HG03442 (cell line): Measurements from ENCODE around the gene RBM38.
A peak's percentile ranks its signal among the peaks of the same experiment; 100 is the strongest.
"Not testable (repeated sequence)": the region's sequence is repeated elsewhere in the genome, so short reads cannot be mapped to it uniquely, and the experiment has no call there.

Experiments used
- ATAC-seq: cut with Tn5 transposase; IDR thresholded peaks from one replicate; pipeline ENCODE4 v1.9.1; 2021; ENCODE audit warnings: mild to moderate bottlenecking, moderate library complexity; ENCODE audit not compliant: unreplicated experiment

The RBM38 gene

DNA sequence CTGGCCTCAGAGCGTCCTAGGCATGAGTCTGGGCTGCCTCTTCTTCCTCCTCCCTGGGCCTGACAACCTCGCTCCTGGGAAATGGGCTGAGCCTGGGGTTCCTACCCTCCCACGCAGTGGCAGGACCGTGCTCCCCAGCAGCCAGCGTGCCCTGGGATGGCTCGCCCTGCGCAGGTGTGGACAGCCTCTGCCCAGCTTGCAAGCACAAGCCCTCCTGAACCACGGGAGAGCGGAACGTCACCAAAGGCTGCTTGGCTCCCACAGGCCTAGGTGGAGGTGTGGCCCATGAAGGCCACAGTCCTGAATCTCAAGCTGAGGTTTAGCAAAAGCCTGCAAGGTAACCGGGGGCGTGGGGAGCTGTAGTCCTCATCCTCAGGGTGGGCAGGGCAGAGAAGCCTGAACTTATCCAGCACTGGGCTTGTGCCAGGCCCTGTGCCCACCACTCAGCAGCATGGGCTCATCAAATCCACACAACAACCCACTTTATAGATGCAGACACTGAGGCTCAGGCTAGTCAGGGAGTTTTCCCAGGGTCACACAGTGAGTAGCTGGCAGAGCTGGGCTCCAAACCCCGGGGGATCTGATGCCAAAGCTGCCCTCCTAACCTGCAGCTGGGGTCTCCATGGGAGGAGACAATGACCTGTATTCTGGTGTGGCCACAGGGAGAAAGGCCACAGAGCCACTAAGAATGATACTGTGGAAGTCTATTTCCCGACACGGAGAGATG, 25.3 kb downstream of the RBM38 start:
- no peak for ATAC-seq

DNA sequence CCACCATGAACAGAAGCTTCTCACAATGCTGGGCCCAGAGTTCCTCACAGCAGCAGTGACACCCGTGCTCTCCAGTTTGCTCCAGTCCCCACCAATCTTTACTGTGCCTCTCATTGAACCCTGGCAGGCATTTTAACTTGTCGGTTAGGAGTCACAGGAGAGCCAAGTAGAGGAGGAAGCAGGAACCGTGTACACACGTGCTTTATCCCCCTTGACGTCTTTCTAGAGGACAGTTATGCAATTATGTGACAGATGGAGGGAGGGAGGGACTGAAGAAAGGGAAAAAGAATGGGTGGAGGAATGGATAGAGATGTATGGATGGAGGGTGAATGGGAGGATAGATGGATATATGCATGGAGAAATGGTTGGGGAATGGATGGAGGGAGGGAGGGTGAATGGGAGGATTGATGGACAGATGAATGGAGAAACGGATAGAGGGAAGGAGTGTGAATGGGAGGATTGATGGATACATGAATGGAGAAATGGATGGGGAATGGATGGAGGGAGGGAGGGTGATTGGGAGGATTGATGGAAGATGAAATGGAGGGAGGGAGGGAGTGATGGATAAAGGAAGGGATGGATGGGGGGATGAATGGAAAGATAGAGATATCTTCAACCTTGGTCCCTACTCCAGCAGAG, 26.0 kb downstream of the RBM38 start:
- no peak for ATAC-seq

DNA sequence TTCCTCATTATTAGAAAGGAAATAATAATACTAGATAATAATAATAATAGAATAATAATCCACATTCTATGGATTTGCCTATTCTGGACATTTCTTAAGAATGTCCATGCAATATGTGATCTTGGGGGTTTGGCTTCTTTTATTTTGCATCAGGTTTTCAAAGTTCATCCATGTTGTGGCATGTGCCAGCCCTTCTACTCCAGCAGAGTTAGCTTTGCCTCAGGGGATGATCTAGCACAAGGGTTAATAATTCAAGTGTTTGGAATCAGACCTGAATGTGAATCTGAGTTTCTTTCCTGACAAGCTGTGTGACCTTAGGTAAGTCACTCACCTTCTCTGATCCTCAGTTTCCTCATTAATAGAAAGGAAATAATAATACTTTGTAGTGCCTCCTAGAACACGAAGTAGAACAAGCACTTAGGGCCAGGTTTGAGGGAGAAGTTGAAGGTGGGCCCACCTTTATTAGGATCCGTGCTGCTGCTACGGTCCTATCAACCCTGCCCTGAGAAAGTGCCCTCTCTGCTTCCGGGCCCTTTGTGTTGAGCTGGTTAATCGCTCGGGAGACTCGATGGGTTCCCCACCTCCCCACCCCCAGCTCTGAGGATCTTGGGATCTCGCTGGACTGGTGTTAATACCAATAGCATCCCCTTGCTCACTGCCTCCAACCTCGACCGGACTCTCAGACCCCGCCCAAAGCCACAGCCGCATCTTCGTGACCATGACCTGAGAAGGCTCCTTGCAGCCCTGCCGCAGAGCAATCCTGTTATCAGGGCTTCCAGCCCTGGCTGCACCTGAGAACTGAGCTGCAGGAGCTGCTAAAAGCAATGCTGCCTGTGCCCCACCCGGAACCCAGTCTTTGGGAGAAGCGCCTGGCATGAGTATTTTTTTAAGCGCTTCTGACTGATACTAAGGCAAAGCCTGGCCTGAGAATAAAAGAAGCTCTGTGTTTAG, 26.9 kb downstream of the RBM38 start:
- ATAC-seq = no peak

DNA sequence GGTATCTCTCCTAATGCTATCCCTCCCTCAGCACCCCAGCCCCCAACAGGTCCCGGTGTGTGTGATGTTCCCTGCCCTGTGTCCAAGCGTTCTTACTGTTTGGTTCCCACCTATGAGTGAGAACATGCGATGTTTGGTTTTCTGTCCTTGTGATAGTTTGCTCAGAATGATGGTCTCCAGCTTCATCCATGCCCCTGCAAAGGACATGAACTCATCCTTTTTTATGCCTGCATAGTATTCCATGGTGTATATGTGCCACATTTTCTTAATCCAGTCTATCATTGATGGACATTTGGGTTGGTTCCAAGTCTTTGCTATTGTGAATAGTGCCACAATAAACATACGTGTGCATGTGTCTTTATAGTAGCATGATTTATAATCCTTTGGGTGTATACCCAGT, 28.3 kb downstream of the RBM38 start:
- ATAC-seq = not testable (repeated sequence)

DNA sequence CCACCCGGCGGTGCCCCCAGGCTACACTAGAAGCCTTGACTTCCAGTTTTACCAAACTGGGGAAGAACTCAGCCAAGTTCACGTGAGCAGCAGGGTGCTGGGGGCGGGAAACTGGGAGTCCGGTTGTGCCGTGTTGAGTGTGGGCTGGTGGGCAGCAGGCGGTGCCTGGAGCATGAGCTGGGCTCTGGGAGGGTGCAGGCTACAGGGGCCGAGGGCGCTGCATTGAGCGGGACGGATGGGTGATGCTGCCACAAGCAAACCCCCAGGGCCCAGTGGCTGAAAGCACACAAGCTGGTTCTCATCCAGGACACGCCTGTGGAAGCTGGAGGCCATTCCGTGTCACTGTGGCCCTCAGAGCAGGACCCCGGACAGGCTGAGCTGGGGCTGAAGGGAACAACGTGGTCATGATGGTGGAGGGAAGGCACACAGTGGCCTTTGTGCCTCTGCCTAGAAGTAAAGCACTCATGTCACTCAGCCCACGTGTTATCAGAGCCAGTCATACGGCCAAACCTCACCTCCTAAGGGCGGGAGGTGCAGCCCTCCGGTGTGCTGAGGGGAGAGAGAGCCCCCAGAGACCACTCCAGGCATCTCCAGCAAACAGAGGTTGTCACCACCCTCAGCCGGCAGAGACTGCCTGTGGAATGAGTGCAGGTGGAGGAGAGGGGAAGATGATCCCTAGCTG, 29.5 kb downstream of the RBM38 start:
- ATAC-seq = no peak

DNA sequence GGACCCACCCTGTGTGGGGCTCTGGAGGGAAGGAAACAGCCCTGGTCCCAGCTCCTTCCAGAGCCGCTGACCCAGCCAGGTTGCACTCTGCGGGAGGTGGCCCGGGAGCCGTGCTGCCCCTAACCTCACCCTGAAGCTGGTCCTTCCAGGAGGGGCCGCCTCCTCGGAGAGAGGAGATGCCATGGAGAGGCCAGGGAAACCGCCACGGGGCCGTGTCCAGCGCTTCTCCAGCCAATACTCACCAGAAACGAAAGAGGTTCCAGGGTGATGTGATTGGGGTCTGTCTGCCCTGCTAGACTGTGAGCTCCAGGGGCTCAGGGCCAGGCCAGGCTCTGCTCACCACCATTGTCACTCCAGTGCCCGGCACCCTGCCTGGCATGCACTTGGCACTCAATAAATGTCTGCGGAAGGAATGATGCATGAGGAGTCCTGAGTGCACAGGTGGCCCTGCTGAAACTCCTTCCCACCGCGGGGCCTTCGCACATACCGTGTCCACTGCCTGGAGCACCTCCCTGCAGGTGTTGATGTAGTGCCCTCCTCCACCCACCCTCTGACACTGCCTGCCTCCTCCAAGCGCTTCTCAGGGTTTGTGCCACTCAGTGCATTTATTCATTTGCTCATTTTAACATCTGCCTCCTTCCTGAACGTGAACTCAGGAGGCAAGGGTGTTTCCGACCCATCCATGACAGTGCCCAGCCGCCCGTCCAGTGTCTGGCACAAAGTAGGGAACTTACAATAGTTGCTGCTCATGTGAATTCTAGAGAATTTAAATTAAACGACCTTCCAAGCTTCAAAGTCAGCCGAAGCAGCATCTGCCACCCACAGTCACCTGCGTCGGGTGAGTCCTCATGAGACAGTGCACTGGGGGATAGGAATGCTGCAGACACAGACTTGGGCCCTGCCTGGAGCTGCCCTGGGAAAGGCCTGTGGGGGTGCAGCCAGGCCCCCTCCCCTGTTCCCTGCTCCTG, 30.3 kb downstream of the RBM38 start:
- ATAC-seq = no peak

DNA sequence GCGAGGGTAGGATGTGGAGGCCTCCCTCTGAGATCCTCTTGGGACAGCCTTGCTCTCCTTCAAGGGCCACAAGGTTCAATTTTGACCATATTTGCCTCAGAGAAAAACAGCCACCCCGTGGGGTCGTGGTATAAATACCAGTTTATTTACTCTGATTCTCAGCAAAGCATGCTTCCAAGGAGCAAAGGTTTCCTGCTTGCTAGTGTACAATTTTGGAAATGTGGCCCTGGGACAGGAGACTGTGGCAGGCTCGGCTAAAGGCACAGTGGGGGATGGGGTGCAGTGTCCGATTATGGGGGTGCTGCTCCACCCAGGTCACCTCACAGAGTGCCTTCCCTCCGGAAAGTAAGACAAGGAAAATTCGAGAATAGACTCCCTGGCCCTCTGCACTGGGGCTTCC, 31.1 kb downstream of the RBM38 start:
- no peak for ATAC-seq

DNA sequence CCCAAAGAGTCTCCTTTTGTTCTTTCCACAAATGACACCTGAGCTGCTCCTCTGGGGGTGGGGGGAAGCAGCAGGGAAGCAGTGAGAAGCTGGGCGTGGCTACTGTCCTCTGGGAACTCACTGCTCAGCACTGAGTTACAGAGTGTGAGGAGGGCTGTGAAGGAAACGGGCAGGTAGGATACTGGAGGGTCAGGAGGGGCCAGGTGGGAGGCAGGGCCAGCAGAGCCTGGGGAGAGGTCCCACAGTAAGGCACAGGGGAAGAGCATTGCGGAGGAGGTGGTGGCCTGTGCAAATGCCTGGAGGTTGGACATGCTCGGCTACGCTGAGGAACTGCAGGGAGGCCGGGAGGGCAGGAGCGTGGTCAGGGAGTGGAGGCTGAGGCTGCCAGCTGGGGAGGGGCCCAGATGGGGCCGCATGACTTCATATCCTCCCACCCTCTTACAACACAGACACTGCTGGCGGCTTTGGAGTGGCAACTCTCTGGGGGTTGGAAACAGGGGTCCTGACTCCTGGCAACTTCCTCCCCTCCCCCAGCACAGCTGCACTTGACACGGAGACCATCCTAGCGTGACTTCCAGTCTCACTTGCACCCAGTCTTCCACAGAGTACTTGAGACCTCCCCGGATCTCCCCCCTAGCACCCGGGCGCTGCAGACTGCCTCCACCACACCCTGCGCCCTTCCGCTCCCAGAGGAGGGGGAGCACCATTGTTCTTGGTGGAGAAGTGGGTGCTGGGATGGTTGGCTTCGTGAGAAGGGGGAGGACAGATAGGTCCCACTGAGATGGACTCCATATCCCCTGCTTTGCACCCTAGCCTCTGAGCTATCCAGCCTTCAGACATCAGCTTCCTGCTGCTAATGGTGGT, 34.2 kb downstream of the RBM38 start:
- no peak for ATAC-seq

DNA sequence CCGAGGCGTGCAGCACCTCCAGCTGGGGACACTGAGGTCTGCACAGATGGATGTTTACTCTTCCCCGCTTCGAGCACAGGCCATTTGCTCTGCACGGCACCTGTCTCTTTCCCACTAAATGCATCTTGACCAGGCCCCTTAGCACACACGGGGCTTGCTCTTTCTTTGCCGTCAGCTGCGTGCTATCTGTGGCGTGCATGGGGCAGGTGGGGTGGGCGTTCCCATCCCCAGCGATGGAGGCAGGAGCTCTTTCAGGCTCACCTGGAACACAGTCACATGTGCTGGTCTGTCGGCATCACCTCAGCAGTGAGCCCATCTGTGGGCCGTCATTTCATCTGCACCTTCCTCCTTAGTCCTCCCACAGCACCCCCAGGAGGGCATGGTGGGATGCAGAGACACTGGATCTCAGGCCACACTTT, 35.1 kb downstream of the RBM38 start:
- ATAC-seq = no peak

DNA sequence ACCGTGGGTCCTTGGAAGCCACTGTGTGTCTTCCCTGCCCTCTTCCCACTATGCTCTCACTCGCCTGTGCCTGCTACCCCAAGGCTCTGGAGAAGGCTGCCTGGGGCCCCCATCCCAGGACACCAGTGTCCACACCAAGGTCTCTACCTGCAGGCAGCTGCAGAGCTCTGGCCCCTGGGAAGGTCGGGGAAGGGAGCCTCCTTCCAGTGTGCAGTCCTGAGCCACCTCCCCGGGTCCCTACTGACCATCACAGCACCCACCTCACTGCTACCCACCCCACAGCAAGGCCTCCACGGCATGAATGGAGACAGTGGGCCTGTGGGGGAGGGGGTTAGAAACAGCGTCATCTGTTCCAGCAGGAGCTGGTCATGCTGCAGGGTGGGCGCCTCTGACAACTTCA, 35.6 kb downstream of the RBM38 start:
- no peak for ATAC-seq

DNA sequence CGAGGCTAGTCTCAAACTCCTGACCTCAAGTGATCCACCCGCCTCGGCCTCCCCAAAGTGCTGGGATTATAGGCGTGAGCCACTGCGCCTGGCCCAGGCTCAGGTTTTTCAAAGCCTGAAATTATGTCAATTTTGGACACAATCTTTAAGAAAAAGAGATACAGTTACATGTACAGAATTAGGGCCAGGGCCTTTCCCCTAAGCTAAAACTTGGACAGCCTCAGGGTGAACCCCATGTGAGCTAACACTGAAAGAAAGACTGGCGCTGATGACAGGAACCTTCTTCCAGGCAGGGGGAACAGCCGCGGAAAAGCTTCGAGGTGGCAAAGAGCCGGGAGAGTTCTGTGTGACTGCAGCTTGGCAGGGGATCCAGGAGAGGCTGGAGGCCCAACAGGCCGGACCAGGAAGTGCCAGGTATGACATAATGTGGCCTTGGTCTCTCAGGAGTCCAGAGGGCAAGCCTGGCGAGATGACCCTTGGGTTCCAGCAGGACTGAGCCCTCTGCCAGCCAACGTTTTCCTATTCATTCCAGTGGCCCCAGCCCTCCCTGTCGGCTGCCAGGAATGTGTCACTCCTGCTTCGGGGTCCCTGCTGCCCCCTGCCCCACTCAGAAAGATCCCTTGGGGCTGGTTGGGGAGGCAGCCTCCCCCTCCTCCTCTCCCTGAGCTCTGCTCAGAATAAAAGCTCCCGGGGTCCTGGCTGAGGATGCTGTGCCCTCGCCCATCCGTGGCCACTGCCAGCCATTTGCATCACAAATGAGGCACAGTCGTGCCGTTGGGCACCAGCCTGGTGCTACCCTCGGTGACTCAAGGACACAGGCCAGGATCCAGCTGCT, 37.3 kb downstream of the RBM38 start:
- ATAC-seq = no peak

DNA sequence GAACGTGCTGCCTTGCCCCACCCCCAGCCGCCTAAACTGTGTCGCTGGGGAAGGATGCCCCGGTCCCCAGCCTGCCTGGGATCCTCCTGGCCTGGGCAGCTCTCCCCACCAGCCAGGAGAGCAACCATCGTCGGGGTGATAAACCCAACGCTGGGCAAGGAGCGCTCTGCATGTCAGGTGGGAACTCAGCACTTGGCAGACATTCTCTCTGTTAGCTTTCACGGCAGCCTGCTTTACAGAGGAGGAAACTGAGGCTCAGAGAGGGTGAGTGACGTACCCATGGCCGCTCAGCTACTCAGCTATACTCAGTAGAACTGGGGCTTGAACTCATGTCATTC, 37.9 kb downstream of the RBM38 start:
- no peak for ATAC-seq

DNA sequence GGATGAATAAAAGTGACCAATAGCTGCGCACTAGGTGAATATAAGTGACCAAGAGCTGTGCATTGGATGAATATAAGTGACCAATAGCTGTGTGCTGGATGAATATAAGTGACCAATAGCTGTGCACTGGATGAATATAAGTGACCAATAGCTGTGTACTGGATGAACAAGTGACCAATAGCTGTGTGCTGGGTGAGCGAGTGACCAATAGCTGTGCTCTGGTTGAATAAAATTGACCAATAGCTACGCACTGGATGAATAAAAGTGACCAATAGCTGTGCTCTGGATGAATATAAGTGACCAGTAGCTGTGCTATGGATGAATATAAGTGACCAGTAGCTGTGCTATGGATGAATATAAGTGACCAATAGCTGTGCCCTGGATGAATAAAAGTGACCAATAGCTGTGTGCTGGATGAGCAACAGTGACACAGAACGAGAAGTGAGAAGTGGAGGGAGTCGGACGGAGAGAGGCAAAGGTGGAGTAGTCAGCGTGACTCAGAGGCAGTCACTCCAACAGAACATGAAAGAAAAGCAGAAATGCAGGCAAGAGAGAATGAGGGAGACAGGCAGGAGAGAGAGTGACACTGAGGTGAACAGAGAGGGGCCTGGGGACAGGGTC, 38.5 kb downstream of the RBM38 start:
- ATAC-seq = no peak

DNA sequence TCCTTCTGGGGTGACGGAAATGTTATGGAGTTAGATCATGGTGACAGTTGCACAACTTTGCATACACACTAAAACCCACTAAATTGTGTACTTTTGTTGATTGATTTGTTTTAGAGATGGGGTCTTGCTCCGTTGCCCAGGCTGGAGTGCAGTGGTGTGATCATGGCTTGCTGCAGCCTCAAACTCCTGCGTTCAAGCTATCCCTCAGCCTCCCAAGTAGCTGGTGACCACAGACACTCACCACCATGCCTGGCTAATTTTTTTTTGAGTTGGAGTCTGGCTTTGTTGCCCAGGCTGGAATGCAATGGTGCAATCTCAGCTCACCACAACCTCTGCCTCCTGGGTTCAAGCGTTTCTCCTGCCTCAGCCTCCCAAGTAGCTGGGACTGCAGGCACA, 39.0 kb downstream of the RBM38 start:
- not testable (repeated sequence) for ATAC-seq

DNA sequence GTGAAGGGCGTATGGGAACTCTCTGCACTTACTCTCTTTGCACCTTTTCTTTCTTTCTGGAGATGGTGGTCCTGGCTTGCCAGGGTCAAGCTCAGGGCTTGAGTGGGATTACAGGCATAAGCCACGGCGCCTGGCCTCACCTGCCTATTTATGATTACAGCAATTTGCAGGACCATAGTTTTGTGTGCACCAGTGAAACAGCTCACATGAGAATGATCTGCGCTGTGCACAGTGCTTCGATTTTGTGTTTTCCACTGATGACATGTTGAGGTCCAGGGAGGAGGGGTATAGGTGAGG, 40.3 kb downstream of the RBM38 start:
- ATAC-seq = no peak

DNA sequence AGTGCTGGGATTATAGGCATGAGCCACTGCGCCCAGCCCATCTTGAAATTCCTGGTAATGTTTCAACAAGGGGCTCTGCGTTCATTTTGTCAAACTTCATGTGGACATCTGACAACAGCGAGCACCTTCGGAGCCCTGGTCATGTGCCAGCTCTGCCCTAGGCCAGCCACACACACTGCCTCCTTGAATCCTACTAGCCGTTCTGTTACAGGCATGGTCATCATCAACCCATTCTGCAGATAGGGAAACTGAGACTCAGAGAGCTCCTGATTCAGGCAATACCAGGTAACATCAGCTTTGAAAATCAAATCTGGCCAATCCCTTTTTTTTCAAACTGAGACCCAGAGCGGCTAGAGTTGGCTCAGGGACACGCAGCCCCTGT, 41.3 kb downstream of the RBM38 start:
- ATAC-seq = no peak

DNA sequence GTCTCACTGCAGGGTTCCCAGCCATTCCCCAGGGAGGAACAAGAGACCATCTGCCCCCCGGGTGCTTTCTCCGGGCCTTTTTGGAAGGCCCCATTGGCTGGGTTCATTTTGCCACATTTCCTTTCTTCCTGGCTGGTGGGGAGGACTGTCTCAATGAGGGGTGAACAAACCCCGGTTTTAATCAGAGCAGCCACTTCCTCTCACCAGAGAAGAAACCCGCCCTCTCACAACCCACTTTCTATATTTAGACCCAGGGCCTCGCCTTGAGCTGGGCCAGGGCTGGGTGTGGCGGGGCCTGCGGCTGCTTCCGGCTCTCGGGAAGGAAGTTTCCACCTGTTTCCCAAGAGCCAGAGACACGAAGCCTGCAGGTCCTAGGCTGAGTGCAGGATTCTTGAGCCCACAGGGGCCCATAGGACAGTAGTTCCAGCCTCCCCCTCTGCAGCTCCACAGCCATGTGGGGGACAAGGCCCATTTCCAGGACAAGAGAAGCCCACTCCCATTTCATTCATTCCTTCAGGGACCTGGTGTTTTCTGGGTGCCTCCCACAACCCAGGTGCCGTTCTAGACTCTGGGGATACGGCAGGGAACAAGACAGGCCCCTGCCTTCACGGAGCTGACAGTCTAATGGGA, 41.8 kb downstream of the RBM38 start:
- peak; percentile 85 for ATAC-seq
